ENCODE data around the gene FDXR.

DNA sequence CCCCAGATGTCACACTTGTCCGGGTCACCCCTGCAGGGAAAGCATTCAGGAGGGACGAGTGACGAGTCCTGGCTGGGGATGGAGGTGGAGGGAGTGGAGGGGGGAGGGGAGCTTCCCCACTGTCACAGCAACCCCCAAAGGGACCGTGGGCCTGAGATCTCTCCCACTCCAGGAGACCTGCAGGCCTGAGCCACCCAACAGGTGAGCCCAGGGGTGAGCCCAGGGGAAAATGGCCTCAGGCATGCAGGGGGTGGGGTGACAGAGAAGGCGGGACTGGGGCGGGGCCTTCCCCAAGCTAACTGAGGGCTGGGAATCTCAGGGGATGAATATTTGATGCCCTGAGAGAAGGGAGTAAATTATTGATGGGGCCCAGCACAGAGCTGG is 47.8 kb upstream of the FDXR start:
- no peak for TF ChIP-seq CTCF (IDR thresholded peaks at IDR 0.05)
- no peak for TF ChIP-seq POLR2A (IDR thresholded peaks at IDR 0.05)

Data from right lobe of liver (tissue), 4 donors.